ENCODE data around the gene ELP5.

DNA sequence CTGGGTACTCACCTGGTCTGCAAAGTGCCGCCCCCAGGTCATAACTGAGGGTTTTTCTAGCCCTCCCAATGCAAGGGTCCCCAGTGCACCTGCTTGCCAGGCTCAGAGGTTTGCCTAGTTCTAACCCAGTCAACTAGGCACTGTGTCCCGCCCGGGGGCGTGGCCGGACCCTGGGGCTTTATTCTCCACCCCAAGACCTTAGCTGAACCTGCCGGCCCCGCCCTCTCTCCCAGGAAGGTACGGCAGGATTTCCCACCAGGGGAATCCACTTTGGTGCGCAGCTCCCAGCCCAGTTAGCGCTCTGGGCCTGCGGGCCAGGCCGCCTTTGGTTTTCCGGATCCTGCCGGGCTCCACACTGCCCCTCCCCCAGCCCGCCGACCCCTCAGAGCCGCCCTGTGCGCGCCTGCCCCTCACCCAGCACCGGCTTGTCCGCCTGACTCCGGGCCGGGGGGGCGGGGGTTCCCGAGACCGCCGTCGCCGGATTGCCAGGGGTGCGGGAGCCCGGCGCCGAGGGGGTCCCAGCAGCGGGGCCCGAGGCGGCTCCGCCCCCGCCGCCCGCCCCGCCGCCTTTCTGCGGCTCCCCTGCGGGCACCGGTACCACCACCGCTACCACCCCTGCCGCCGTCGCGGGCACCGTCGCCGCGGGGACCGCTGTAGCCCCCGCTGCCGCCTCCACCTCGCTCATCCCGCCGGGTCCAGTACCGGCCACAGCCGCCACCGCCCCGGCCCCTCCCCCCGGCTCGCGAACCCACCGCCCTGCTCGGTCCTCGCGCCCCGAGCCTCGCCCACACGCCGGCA is 42.0 kb downstream of the ELP5 start:
- TF ChIP-seq, protein P1, sequence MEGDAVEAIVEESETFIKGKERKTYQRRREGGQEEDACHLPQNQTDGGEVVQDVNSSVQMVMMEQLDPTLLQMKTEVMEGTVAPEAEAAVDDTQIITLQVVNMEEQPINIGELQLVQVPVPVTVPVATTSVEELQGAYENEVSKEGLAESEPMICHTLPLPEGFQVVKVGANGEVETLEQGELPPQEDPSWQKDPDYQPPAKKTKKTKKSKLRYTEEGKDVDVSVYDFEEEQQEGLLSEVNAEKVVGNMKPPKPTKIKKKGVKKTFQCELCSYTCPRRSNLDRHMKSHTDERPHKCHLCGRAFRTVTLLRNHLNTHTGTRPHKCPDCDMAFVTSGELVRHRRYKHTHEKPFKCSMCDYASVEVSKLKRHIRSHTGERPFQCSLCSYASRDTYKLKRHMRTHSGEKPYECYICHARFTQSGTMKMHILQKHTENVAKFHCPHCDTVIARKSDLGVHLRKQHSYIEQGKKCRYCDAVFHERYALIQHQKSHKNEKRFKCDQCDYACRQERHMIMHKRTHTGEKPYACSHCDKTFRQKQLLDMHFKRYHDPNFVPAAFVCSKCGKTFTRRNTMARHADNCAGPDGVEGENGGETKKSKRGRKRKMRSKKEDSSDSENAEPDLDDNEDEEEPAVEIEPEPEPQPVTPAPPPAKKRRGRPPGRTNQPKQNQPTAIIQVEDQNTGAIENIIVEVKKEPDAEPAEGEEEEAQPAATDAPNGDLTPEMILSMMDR (conservative IDR thresholded peaks at IDR 0.05; ENCODE audit: low read depth, low read length) = no peak
- TF ChIP-seq MXI1 (IDR thresholded peaks at IDR 0.05; ENCODE audit: borderline replicate concordance, low read depth, low read length) (no peak), BHLHE40 (IDR thresholded peaks at IDR 0.05; ENCODE audit: low read depth, low read length) (no peak), NFE2L2 (IDR thresholded peaks at IDR 0.05; ENCODE audit: low read depth, low read length) (no peak), POLR2A (IDR thresholded peaks at IDR 0.05; ENCODE audit: low read depth, low read length) (no peak), CEBPB (IDR thresholded peaks at IDR 0.05; ENCODE audit: low read depth, low read length) (no peak), FOS (IDR thresholded peaks at IDR 0.05; ENCODE audit: low read depth, low read length) (no peak)
